ENCODE data around the gene MGAT3.

DNA sequence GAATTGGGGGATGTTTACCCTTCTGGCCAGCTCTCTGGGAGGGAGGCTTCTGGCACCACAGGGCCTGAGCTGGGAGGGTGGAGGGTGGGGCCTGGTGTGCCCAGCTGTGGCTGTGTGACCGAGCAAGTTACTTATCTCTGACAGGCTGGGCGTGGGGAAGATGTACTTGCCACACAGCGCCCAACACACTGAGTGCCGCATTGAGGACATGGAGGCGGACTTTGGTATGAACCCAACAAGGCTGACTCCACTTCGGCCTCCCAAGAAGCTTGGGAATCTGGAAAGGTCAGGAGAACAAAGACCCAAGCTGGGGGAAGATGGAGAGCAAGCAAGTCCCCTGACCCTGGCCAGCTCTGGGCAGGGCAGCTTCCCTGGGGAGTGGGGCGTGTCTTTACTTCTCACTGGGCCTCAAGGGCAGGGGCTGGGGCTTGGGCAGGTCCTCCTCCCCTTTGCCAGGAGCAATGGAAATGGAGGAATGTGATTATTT is 2.4 kb upstream of the MGAT3 start:
- no peak for TF ChIP-seq POLR2A (IDR thresholded peaks at IDR 0.05)
- TF ChIP-seq, protein P1, sequence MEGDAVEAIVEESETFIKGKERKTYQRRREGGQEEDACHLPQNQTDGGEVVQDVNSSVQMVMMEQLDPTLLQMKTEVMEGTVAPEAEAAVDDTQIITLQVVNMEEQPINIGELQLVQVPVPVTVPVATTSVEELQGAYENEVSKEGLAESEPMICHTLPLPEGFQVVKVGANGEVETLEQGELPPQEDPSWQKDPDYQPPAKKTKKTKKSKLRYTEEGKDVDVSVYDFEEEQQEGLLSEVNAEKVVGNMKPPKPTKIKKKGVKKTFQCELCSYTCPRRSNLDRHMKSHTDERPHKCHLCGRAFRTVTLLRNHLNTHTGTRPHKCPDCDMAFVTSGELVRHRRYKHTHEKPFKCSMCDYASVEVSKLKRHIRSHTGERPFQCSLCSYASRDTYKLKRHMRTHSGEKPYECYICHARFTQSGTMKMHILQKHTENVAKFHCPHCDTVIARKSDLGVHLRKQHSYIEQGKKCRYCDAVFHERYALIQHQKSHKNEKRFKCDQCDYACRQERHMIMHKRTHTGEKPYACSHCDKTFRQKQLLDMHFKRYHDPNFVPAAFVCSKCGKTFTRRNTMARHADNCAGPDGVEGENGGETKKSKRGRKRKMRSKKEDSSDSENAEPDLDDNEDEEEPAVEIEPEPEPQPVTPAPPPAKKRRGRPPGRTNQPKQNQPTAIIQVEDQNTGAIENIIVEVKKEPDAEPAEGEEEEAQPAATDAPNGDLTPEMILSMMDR (IDR thresholded peaks at IDR 0.05): no peak
